ENCODE data around the gene SMG7. TPM values are rescaled to one million over a fixed set of nuclear protein-coding genes. Genes with fewer than 3 reads are reported as not detected.

The SMG7 gene
- total RNA-seq, 4 donors from 2014 or later, result 30.3 to 59.9 (median 38.4) TPM

DNA sequence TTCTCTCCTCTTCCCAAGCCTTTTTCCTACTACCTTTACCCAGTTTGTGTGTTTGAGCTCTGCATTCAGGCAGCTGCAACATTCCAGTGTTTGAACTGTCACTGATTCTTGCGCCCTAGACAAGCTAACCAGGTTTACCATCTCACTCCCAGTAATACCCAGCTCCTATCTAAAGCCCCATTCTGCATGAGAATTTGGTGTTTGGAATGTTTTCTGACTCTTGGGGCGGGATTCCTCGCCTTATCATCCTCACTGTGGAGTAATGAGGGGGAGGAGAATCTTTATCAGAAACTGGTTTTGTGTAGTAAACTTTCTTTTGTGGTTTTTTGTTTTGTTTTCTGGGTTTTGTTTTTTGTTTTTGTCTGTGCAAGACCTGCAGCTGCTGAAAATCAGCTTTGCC is 81.5 kb downstream of the SMG7 start:
- TF ChIP-seq, protein P1, sequence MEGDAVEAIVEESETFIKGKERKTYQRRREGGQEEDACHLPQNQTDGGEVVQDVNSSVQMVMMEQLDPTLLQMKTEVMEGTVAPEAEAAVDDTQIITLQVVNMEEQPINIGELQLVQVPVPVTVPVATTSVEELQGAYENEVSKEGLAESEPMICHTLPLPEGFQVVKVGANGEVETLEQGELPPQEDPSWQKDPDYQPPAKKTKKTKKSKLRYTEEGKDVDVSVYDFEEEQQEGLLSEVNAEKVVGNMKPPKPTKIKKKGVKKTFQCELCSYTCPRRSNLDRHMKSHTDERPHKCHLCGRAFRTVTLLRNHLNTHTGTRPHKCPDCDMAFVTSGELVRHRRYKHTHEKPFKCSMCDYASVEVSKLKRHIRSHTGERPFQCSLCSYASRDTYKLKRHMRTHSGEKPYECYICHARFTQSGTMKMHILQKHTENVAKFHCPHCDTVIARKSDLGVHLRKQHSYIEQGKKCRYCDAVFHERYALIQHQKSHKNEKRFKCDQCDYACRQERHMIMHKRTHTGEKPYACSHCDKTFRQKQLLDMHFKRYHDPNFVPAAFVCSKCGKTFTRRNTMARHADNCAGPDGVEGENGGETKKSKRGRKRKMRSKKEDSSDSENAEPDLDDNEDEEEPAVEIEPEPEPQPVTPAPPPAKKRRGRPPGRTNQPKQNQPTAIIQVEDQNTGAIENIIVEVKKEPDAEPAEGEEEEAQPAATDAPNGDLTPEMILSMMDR (IDR thresholded peaks at IDR 0.05), result no peak
- no peak for DNase-seq (ENCODE audit: low spot score)
- no peak for ATAC-seq (ENCODE audit: low FRiP score)

DNA sequence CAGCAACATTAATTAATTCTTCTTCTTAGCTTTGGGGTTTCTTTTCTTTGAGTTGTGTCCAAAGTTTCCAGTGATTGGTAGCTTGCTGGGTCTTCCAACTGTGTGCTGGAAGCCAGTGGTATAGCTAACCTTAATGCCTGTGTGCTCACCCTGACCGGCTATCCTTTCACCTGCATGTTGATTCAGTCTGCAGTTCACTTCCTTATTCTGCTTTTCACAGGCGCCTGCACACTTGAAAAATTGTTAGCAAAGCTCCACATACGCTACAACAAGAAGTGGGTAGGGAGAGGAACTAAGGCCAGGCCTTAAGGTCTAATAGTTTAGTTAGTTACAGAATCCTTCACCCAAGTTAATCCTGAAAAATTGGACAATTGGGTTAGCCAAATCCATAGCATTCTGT is 82.3 kb downstream of the SMG7 start:
- ATAC-seq (ENCODE audit: low FRiP score), result no peak
- TF ChIP-seq, protein P1 (IDR thresholded peaks at IDR 0.05), result no peak

DNA sequence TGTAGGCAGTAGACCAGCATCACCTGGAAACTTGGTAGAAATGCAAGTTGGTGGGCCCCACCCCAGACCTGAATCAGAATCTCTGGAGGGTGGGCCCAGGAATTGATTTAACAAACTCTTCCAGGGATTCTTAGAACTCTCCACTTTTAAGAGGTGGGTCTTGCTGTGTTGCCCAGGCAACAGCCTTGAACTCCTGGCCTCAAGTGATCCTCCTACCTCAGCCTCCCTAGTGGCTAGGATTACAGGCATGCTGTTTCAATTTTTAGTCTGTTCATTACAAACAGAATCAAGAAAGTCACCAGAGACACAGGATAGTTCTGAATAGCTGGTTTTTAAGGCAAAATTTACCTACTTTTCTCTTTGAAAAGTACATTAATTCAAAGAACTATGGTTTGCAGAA is 86.8 kb downstream of the SMG7 start:
- DNase-seq (ENCODE audit: low spot score) (no peak), ATAC-seq (ENCODE audit: low FRiP score) (no peak)
- TF ChIP-seq, protein P1 (IDR thresholded peaks at IDR 0.05), result no peak

More for the DNA sequence above, 82.3 kb downstream of the SMG7 start:
- no peak for DNase-seq (ENCODE audit: low spot score)

DNA sequence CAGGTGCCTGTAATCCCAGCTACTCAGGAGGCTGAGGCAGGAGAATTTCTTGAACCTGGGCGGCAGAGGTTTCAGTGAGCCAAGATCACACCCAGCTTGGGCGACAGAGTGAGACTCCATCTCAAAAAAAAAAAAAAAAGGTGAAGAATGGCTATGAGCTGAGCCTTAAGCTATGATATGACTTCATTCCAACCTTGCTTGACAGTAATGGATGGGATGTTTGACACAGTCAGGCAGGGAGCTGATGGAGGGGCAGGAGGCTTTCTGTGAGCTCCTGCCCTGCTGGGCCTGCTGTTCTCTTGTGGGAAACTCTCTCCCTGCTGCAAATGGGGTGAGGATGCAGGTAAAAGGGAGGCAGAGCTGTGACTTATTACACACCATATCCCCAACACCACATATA is 90.4 kb downstream of the SMG7 start:
- TF ChIP-seq, protein P1 (IDR thresholded peaks at IDR 0.05), result no peak
- ATAC-seq (ENCODE audit: low FRiP score), result no peak

DNA sequence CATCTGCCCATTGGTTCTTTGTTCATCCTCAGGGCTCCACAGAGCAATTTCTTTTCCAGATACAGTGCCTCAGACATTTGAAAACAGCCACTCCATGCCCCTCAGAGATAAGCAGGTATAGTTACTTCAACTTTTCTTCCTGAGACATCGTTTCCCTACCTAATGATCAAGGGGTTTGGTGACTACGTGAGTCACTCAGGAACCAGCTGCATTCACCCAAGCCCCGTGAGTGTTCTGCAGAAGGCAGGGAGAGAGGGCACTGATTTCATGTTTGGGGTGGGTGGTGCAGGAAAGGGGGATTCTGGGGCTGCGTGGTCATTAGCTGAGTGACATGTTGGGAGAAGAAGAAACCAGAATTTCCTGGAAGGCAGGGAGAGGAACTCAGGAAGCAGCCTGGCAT is 93.0 kb downstream of the SMG7 start:
- DNase-seq (ENCODE audit: low spot score) (no peak), ATAC-seq (ENCODE audit: low FRiP score) (no peak)
- TF ChIP-seq, protein P1 (IDR thresholded peaks at IDR 0.05), result no peak

More for the DNA sequence above, 90.4 kb downstream of the SMG7 start:
- no peak for DNase-seq (ENCODE audit: low spot score)

DNA sequence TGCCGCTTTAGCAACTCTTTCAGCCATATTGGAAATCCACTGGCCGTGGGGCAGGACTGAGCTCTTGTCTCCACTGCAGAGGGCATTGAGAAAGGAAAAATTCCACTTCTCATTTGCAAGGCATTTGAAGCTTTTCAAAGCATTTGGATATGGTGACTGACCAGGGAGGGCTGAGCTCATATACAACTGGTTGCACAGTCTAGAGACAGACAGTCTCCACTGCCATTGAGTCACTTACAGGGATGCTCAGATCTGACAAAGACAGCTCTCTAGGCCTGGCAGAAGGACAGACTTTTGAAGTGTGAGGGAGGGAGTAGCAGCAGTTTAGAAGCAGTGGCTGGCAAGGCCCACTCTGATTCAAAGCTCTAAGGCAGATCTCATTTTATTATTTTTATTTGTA is 93.7 kb downstream of the SMG7 start:
- TF ChIP-seq, protein P1 (IDR thresholded peaks at IDR 0.05), result no peak
- ATAC-seq (ENCODE audit: low FRiP score) (no peak), DNase-seq (ENCODE audit: low spot score) (no peak)

DNA sequence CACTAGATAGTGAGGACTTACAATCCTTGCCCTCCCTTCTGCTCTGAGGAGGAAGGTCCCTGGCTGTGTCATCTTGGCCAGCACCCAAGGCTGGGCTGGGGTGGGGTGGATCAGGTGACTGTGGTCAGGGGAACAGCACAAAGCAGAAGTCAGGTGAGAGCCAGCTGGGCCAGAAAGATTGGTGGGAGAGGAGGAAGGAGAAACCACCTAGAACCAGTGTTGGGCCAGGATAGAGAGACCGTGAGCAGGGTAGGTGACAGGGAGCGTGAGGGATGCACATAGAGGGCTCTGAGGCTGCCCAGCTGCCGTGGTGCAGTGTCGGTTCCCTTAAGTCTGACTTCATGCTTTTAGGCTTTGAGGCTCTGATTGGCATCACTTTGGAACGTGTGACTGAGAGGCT is 95.3 kb downstream of the SMG7 start:
- TF ChIP-seq, protein P1 (IDR thresholded peaks at IDR 0.05), result no peak
- no peak for ATAC-seq (ENCODE audit: low FRiP score)
- no peak for DNase-seq (ENCODE audit: low spot score)
